Ectodermal cell (in vitro differentiated cells): Measurements from ENCODE around the gene ADH5. TPM values are rescaled to one million over a fixed set of nuclear protein-coding genes. Genes with fewer than 3 reads are reported as not detected.

Experiments used
- H3K27ac ChIP-seq: 2 replicates; pipeline ENCODE4 v1.7.0; 2013; ENCODE audit warnings: mild to moderate bottlenecking, low read depth, low read length; ENCODE audit not compliant: insufficient read depth, poor library complexity, severe bottlenecking
- H3K27me3 ChIP-seq: 2 replicates; pipeline ENCODE4 v1.7.0; 2013; ENCODE audit warnings: mild to moderate bottlenecking, low read length; ENCODE audit not compliant: insufficient read depth, control insufficient read depth, poor library complexity, severe bottlenecking
- H3K36me3 ChIP-seq: one replicate; pipeline ENCODE4 v1.7.0; 2013; ENCODE audit warnings: low read length; ENCODE audit not compliant: control insufficient read depth, insufficient read depth
- H3K4me1 ChIP-seq: one replicate; pipeline ENCODE4 v1.7.0; 2013; ENCODE audit warnings: low read length; ENCODE audit not compliant: control insufficient read depth, insufficient read depth
- H3K4me3 ChIP-seq: 2 replicates; pipeline ENCODE4 v1.7.0; 2013; ENCODE audit warnings: low read depth, low read length, control low read depth; ENCODE audit not compliant: insufficient read depth
- H3K9me3 ChIP-seq: 2 replicates; pipeline ENCODE4 v1.7.0; 2013; ENCODE audit warnings: mild to moderate bottlenecking, low read length, moderate library complexity; ENCODE audit not compliant: control insufficient read depth
- WGBS, 2 experiments: methylation state at CpG; one replicate each; pipeline ENCODE4 v1.1.7; 2013; ENCODE audit warnings: missing lambda C conversion rate in 2 of 2; 5-methylcytosine and 5-hydroxymethylcytosine counted together
- polyA plus RNA-seq, 4 experiments: library from polyadenylated mRNA; stranded (reverse); fragments of 50-300 nt; gene quantifications; one replicate each; pipeline ENCODE4 v1.2.3, GENCODE V29; 2013

ADH5 gene
- polyA plus RNA-seq (2013, experiment 1 of 4) = 285 TPM
- 300 TPM for polyA plus RNA-seq (2013, experiment 2 of 4)
- polyA plus RNA-seq (2013, experiment 3 of 4) = 211 TPM
- 242 TPM for polyA plus RNA-seq (2013, experiment 4 of 4)

DNA sequence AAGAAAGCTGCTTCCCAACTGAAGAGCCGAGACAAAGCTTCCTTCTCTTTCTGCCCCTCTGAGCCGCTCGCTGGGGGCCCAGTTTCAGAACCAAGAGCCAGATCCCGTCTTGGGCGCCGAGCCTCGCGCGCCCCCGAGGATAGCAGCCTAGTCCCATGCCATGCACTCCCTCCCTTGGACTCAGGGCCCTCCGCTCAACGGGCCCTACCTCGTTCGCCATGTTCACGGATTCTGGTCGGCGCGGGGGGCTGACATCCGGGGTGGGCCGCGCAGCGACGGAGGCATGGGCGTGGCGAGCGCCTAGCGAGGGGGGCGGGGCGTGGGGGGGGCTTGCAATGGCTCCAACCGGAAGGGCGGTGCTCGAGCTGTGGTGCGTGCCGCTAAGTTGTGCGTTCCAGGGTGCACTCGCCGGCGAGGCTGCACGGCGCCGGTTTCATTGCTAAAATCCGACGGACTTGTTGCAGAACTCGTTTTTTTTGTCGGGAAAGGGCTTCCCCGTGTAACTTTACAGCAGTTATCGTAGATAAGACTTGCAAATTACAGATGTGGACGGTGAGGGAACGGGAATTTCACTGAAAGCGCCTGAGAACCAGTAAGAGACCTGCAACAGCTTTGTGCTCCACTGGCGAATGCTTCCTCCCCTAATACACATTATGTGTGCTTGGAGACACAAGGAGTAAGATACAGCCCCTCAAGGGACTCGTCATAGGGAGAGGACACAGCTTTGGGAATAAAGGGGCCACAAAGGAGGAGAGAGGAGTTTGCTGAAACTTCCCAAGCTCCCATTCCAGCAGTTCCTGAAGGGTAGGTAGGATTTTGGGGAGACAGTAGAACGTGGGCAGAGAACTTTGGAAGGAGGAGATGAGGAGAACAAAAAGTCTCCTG is at the start of gene ADH5:
Gene ADH5 (minus strand): TSS at position 308 of the 885 bp plus-strand sequence. CDS start 88 bp downstream, at position 220.
- Histone ChIP-seq H3K4me3 (peak within 1 kb of the TSS; percentile 78), H3K36me3 (peaks cover 16% of the 10 kb centered on the region), H3K27me3 (no peaks in the 10 kb centered on the region), H3K9me3 (no peaks in the 10 kb centered on the region), H3K4me1 (peaks cover 4% of the 10 kb centered on the region), H3K27ac (peak within 1 kb of the TSS; percentile 94)
- 0% methylated on average over 52 to 53 of the region's 53 CpGs for WGBS, 2 experiments

DNA sequence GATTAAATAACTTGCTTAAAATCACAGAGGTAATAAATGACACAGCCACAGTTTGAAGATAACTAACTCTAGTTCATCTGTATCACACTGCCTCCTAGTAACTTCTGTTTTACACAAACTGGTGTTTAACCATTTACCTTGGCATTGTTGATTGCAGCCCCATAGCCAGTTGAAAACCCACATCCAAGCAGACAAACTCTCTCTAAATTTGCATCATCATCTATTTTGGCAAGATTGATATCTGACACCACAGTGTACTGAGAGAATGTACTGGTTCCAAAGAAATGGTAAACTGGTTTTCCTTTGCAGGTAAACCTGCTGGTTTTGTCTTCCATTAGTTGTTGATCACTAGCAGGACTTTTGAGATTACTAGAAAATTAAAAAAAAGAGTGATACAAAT is 47.7 kb upstream of the ADH5 start:
- no peaks in the 10 kb centered on the region for H3K27me3 ChIP-seq
- no peaks in the 10 kb centered on the region for H3K9me3 ChIP-seq
- H3K36me3 ChIP-seq = no peaks in the 10 kb centered on the region
- no peak overlapping the region for H3K27ac ChIP-seq
- no peaks in the 10 kb centered on the region for H3K4me1 ChIP-seq
- H3K4me3 ChIP-seq = no peak overlapping the region

DNA sequence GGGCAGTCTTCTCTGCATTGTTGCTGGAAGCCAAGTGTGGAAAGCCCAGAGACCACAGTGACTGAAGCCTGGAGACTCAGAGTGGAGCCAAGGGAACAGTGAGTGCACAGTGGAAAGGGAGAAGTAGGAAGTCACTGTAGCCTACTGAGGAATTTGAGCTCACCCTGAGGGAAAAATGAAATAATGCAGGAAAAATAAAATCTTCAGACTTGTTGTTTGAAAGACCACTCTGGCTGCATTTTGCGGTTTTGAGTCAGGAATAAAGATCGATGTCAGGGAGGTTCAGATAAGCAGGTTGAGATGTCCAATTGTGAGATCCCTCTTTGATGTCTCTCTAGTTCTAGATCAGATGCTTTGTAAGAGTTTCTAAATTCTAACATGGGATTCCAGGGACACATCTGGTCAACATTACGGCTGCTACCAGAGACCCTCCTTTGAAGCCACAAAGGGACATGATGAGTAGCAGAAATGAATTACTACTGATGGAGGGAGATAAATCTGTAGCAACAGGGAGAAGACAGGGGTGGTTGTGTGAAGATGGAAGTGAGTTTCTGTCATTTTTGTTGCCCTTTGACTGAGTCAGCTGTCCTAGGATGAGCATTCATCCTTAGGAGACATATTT is 47.1 kb upstream of the ADH5 start:
- 64 to 65% methylated on average over 3 of the region's 3 CpGs for WGBS, 2 experiments
- Histone ChIP-seq H3K4me3 (no peak overlapping the region), H3K36me3 (no peaks in the 10 kb centered on the region), H3K27me3 (no peaks in the 10 kb centered on the region), H3K4me1 (no peaks in the 10 kb centered on the region), H3K9me3 (no peaks in the 10 kb centered on the region), H3K27ac (no peak overlapping the region)

DNA sequence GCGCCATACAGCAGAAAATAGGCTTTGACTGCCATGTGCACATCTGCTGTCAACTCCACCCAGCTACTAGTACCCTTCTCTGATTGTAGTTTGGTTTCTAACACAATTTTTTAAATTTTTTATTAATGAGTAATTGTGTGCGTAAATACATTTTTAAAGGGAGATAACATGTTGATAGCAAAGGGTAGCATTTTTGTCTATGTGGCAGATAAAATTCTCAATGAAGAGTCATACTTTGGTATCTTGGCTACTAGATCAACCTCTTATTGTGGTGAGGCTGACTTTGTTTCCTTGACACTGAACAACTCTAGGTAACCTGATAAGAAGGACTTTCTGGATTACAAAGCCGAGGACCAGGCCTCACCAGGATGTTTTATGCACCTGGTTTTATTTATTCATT is 46.0 kb upstream of the ADH5 start:
- Histone ChIP-seq H3K4me3 (no peak overlapping the region), H3K9me3 (peaks cover 2% of the 10 kb centered on the region), H3K27ac (no peak overlapping the region), H3K36me3 (no peaks in the 10 kb centered on the region), H3K27me3 (no peaks in the 10 kb centered on the region), H3K4me1 (no peaks in the 10 kb centered on the region)
- 93 to 96% methylated on average over 3 of the region's 3 CpGs for WGBS, 2 experiments

DNA sequence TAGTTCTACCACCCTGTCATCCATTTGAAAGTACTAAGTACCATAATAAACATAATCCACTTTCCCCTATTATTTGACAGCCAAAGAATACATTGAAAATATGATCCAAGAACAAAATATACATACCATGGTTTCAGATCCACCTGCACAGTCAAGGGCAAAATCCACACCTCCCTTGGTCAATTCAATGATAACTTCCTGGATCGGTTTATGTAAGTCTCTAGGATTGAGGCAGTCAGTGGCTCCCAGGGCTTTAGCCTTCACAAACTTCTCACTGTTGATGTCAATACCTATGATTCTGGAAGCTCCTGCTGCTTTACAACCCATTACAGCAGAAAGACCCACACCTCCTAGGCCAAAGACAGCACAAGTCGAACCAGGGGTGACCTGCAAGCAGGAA is 42.8 kb upstream of the ADH5 start:
- Histone ChIP-seq H3K36me3 (no peaks in the 10 kb centered on the region), H3K4me3 (no peak overlapping the region), H3K27me3 (no peaks in the 10 kb centered on the region), H3K27ac (no peak overlapping the region), H3K4me1 (no peaks in the 10 kb centered on the region), H3K9me3 (peaks cover 4% of the 10 kb centered on the region)
- 0 to 47% methylated on average over 1 to 2 of the region's 2 CpGs for WGBS, 2 experiments

DNA sequence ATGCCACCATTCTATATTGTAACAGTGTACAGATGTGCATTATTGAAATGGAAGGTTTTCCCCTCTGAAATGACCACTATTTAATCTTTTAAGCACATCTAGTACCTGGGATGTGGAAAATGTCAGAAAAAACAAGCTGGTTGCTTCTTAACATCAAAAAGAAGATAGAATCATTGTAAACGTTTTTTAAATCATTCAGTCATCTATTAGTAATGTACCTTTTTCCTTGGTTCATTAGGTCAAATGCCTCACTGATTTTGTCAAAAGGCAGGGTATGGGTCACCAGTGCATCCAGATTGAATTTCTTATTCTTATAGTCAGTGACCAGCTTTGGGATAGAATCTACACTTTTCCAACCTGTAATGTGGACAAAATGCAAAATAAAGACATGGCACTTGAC is 37.8 kb upstream of the ADH5 start:
- 89 to 94% methylated on average over 1 of the region's 1 CpG for WGBS, 2 experiments
- no peaks in the 10 kb centered on the region for H3K4me1 ChIP-seq
- H3K27ac ChIP-seq = no peak overlapping the region
- H3K27me3 ChIP-seq = no peaks in the 10 kb centered on the region
- H3K4me3 ChIP-seq = no peak overlapping the region
- H3K9me3 ChIP-seq = peaks cover 4% of the 10 kb centered on the region
- no peaks in the 10 kb centered on the region for H3K36me3 ChIP-seq

DNA sequence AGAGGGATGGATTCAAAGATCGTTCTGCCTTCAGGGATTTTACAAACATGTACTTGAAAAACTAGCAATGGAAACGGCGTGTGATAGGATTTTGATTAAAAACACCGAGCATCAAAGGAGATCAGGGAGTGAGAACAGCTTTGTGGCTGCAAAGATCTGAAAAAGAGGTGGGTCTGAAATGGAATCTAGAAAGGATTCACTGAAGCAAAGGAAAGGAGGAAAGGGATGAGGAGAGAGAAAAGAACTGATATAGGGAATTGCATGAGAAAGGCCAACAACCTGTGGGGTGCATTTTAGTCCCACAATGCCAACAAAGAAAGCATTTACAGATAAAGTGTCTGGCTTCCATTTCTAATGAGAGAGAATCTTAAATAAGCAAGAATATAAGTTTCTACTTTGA is 32.4 kb upstream of the ADH5 start:
- H3K4me3 ChIP-seq = no peak overlapping the region
- no peaks in the 10 kb centered on the region for H3K36me3 ChIP-seq
- 64 to 71% methylated on average over 4 of the region's 4 CpGs for WGBS, 2 experiments
- H3K27ac ChIP-seq = no peak overlapping the region
- H3K9me3 ChIP-seq = no peaks in the 10 kb centered on the region
- H3K27me3 ChIP-seq = no peaks in the 10 kb centered on the region
- H3K4me1 ChIP-seq = no peaks in the 10 kb centered on the region

DNA sequence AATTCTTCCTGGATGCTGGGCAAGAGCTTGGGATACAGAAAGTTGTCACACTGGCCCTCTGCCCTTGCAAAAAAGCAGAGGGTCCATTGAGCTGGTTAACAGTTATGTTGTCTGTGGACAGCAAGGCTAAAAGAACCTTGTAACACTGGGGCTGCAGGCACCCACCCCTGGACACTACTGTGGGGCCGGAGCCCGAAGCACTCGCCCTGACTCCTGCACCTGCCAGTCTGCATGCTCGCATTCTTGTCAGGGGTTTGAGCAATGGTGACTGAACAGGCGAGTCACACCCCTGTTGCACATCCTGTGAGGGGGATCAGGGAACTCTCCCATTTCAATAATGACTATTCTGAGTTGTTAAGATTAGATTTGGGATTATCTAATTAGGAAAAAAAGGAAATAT is 31.9 kb upstream of the ADH5 start:
- no peaks in the 10 kb centered on the region for H3K36me3 ChIP-seq
- 88 to 94% methylated on average over 5 of the region's 5 CpGs for WGBS, 2 experiments
- H3K27me3 ChIP-seq = no peaks in the 10 kb centered on the region
- H3K9me3 ChIP-seq = no peaks in the 10 kb centered on the region
- no peak overlapping the region for H3K4me3 ChIP-seq
- no peaks in the 10 kb centered on the region for H3K4me1 ChIP-seq
- no peak overlapping the region for H3K27ac ChIP-seq

DNA sequence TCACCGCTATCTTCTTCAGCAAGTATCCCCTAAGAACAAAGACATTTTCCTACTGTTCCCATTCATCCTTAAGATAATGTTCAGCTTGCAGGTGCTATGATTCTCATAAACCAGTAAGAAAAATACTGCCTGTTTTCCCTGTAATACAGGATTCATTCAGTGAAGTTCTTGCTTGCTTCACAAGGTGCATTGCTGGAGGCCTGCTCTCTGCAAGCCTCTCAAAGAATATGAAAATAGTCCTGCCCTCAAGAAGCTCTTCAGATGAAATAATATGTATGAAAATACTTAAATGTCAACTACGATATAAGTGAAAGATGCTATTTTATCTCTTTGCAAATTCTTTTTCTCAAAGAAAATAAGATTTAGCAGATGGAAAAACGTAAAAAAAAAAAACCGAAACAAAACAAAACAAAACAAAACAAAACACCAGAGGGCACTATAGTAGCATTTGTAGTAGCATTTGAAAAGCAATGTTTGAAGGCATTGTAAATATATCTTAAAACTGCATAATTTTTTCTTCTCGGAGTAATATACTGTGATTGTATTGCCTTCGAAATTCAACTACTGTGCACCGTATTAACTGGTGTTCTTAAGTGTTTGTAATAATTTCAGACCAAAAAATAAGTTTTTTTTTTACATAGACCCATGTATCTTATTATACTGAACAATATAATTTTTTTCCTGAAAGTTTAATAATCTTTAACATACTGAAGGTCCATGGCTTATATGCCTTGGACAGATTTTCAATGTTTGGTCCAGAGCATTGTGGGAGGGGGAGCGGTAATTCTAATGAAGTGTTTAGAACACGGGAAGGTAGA is 29.5 kb upstream of the ADH5 start:
- 96% methylated on average over 3 of the region's 9 CpGs; no CpG with 5 or more reads in 1 of the 2 experiments for WGBS, 2 experiments
- no peaks in the 10 kb centered on the region for H3K27me3 ChIP-seq

More for the DNA sequence above, 29.5 kb upstream of the ADH5 start:
- Histone ChIP-seq H3K4me1 (no peaks in the 10 kb centered on the region), H3K9me3 (no peaks in the 10 kb centered on the region), H3K4me3 (no peak overlapping the region), H3K27ac (no peak overlapping the region), H3K36me3 (no peaks in the 10 kb centered on the region)
